IPS-NIHi7 (cell line): Measurements from ENCODE around the gene LCN12.

Experiments
- DNase-seq: peaks from one replicate; pipeline ENCODE4 v3.0.0; 2012; ENCODE audit warnings: mixed read lengths; ENCODE audit errors: extremely low spot score

Gene LCN12

DNA sequence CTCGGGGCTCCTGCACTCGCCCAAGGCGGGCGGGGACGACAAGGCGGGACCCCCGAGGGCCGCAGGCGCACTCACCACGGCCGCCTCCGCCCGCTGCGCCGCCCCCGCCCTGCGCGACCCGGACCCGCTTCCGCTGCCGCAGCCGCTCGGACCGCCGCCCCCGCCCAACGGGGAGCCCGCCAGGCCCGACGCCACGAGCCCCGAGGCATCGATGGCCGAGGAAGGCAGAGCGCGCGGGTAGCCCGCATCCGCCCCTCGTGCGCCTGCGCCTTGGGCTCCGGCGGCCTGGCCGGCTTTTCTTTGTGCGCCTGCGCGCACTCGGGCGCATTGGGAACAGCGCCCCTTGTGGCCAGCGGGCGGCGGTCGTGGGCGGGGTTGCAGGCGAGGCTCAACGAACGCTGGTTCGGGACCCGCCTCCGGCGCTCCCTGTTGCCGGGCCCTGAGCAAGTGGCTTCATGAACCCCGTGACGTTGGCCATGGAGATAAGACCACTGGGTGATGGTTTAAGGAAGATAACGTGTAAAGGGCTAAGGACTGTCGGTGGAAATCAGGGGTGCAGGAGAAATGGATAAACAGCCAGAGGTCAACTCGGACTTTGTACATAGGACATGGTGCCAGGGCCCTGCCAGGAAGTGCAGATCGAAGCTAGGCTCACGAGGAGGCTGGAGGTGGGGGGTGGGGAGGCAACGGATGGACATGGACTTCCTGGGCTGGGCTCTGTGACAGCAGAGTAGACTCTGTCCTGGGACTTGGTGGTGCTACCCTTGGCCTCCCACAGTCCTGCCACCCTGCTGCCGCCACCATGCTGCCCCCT is 7.3 kb upstream of the LCN12 start, which contains the start of the genes C8G and FBXW5:
TSS of gene C8G (plus strand) at position 725 of the 814 bp plus-strand sequence. CDS start at position 803, 78 bp downstream.
TSS of gene FBXW5 (minus strand) at position 220 of the 814 bp plus-strand sequence. CDS start 655 bp downstream, outside the sequence.
- peak; percentile 100 for DNase-seq

- no peak for DNase-seq
Observed at GRCh38 chr9:136945333-136946227, 6.5 kb upstream of the LCN12 start.

GRCh38 chr9:136946228-136947027 is 5.6 kb upstream of the LCN12 start:
- no peak for DNase-seq

DNA sequence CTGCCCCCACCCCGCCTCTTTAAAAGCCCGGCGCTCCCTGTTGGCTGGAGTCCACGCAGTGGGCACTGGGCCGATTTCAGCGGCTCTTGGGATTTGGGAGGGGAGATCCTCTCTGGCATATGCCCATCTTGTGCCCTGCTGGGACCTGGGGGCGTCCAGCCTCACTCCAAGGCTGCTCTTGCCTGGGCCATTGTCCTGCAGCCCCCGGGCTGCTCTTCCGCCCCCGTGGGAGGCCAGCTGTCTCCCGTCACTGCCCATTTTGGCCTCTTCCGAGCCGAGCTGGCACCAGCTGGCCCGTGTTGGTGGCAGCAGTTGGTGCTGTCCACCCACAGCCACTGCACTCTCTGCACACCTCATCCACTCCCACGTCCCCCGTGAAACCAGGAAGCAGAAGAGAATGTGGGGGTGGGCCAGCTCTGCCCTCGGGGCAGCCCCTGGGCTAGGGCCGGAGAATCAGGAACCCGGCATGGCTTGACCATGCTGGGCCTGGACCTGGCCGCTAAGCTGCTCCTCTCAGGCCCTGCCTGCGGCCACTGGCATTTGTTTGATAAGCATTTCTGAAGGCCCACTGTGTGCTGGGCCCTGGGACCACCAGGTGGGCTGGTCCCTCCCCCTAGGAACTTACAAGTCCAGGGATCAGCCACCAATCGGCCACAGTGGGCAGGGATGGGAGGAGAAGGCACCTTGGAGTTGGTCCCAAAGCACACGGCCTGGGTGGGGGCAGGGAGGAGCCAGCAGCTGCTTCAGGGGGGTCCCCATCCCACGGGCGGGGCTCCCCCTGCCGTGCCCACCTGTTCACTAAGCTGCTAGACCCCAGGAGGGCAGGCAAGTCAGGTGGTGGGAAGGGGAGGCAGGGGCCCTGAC is 4.8 kb upstream of the LCN12 start:
- no peak for DNase-seq

- DNase-seq = peak; percentile 76
Observed at GRCh38 chr9:136947955-136948510, 4.0 kb upstream of the LCN12 start.

DNA sequence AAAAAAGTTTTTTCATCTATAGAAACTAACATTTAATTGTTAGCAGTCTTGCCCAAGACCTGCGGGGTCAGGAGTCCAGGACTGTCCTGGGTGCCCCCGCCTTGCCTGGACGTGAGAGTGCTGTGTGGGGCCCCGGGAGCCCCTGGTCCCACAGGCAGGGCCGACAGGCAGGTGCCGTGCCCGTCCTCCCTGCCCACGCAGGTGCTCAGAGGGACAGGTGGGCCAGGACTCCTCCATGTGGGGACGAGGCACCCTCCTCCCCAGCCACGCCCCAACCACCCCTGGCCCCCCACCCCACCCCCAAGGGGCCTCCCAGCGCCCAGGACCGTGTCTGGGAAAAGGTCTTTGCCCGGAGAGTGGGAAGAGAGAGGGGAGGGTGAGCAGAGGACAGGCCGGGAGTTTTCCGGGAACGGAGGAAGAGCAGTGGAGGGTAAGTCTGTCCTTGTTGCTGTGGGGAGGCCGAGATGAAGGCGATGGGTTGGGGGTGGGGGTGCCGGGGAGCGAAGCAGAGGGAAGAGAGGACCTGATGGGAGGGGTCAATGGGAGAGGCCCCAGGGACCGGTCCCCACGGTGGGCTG is 2.7 kb upstream of the LCN12 start:
- no peak for DNase-seq

- peak; percentile 100 for DNase-seq
Observed at GRCh38 chr9:136949817-136950655, 2.0 kb upstream of the LCN12 start.

DNA sequence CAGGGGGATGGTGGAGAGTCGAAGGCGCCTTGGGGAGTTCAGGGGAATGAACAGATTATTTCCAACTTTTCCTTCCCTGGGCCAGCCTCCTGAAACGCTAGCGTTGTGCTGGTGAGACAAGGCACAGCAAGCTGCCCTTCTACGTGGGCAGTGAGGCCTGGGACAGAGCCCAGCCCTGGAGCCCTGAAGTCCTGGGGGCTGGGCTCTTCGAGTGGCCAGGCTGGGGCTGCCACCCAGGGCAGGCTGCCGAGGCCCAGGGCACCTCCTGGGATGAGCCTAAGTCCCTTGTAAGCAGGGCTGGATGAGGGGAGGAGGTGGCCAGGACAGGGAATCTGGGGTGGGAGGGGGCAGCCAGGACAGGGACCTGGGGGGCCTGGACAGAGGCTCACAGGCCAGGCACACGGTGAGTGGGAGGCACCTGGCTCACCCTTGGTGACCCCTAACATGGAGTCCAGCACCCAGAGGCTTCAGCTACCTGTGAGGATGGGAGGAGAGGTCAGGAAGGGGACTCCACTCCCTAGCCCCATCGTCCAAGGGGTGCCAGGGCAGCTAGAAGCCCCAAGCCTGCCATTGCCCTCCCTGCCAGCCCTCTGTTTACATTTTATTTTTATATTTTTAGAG is 1.3 kb upstream of the LCN12 start:
- no peak for DNase-seq

GRCh38 chr9:136952321-136952850 is 313 bp downstream of the LCN12 start:
- DNase-seq = no peak

DNA sequence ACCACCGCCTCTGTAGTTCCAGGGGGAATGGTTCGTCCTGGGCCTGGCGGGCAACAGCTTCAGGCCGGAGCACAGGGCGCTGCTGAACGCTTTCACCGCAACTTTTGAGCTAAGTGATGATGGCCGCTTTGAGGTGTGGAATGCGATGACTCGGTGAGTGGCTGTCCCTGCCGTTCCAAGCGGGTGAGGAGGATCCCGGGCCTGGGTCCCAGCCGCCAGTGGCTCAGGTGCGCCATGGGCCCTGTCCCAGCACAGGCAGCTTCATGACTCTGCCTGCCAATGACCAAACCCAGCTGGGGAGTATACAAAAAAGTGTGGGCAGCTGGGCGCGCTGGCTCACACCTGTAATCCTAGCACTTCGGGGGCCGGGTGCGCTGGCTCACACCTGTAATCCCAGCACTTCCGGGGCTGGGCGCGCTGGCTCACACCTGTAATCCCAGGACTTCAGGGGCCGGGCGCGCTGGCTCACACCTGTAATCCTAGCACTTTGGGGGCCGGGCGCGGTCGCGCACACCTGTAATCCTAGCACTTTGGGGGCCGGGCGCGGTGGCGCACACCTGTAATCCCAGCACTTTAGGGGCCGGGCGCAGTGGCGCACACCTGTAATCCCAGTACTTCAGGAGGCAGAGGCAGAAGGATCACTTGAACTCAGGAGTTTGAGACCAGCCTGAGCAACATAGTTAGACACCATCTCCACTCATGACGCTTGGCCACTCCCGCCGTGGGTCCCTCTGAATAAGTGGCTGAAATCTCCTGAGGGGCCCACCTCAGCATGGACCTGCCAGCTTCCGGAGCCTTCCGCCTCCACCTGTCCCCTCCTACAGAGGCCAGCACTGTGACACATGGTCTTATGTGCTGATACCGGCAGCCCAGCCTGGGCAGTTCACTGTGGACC is 1.1 kb downstream of the LCN12 start:
- DNase-seq = no peak

GRCh38 chr9:136953771-136954269 is 1.7 kb downstream of the LCN12 start:
- no peak for DNase-seq

GRCh38 chr9:136954270-136955083 is 2.4 kb downstream of the LCN12 start:
- DNase-seq = no peak

- DNase-seq = no peak
Observed at GRCh38 chr9:136955202-136955942, 3.3 kb downstream of the LCN12 start.

DNA sequence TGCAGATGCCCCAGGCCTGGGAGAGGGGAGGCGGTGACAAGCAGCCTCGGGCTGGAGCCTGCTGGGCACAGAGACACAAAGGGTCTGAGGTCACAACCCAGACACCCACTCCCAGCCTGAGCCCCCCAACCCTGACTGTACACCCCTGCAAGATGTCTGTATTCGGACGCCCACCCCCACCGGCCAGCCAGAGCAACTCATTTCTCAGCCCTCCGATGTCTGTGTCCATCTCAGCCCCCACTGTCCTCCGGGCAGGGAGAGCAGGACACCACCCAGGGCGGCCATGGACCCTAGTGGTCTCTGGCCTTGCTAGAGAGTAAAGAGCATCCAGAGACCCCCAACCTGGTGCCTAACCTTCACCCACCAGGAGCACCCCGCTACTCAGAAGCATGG is 3.9 kb downstream of the LCN12 start:
- DNase-seq = no peak

DNA sequence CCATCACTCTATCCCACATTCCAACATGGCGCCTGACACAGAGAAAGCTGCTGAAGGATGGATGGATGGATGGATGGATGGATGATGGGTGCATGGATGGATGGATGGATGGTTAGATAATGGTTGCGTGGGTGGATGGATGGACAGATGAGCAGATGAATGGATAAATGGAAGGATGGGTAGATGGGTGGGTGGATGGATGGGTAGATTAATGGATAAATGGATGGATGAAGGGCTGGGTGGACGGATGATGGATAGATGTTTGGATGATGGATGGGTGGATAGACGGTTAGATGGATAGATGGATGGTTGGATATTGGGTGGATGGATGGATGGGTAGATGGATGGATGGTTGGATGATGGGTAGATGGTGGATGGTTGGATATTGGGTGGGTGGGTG is 4.5 kb downstream of the LCN12 start:
- no peak for DNase-seq

DNA sequence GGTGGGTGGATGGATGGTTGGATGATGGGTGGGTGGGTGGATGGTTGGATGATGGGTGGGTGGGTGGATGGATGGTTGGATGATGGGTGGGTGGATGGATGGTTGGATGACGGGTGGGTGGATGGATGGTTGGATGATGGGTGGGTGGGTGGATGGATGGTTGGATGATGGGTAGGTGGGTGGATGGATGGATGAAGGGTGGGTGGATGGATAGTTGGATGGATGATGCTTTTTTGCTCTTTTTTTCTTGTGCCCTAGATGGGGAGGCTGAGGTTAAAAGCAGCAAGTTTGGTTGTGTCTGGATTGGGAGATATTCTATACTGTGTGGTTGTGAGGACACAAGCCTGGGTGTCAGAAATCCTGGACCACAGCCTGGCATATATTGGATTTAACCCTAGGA is 5.4 kb downstream of the LCN12 start:
- no peak for DNase-seq
